H1 (cell line): ENCODE results near the gene THPO. TPM values are rescaled to one million over a fixed set of nuclear protein-coding genes. Genes with fewer than 3 reads are reported as not detected.
A peak's percentile ranks its signal among the peaks of the same experiment; 100 is the strongest.

Experiments
- CTCF ChIA-PET: fragments of 300-600 bp; sonication (Branson Sonifier 250); formaldehyde crosslinking; loops from one replicate; lab custom pipeline; 2021; ENCODE audit not compliant: partially characterized antibody; lab: Charles Lee
- POLR2A ChIA-PET: fragments of 300-600 bp; sonication (Branson Sonifier 250); formaldehyde crosslinking; loops from one replicate; lab custom pipeline; 2021; ENCODE audit warnings: inconsistent platforms; ENCODE audit not compliant: partially characterized antibody; lab: Charles Lee
- DNase-seq, 2 experiments: peaks; one replicate each; pipeline versions ENCODE4 v3.0.0 to v3.0.0-alpha.2; 2010 to 2022; ENCODE audit warnings: low spot score in 2 of 2, low read depth in 1 of 2, mixed read lengths in 1 of 2
- FAIRE-seq: peaks from 2 replicates; lab custom pipeline; 2011; peaks lifted over from hg19 to GRCh38; lab: Jason Lieb, UNC
- H2AFZ ChIP-seq: 2 replicates; pipeline ENCODE4 v1.8.1; 2012; ENCODE audit warnings: low read length, inconsistent platforms
- H2AK5ac ChIP-seq: 2 replicates; pipeline ENCODE4 v1.6.1; 2013; ENCODE audit warnings: low read depth, low read length
- H2BK120ac ChIP-seq: replicated peaks from 2 replicates; pipeline ENCODE3; 2013; ENCODE audit warnings: low read depth, low read length, inconsistent platforms
- H2BK12ac ChIP-seq: 2 replicates; pipeline ENCODE4 v1.6.1; 2013; ENCODE audit warnings: low read depth, low read length
- H2BK15ac ChIP-seq: 2 replicates; pipeline ENCODE4 v1.6.1; 2013; ENCODE audit warnings: low read length
- H2BK20ac ChIP-seq: 2 replicates; pipeline ENCODE4 v1.6.1; 2013; ENCODE audit warnings: low read length
- H2BK5ac ChIP-seq: 2 replicates; pipeline ENCODE4 v1.6.1; 2013; ENCODE audit warnings: low read depth, low read length
- H3K14ac ChIP-seq: 2 replicates; pipeline ENCODE4 v1.6.1; 2013; ENCODE audit warnings: inconsistent platforms; ENCODE audit not compliant: insufficient read length
- H3K18ac ChIP-seq: 2 replicates; pipeline ENCODE4 v1.6.1; 2013; ENCODE audit warnings: low read length; ENCODE audit errors: extremely low read depth
- H3K23ac ChIP-seq: 2 replicates; pipeline ENCODE4 v1.6.1; 2013; ENCODE audit warnings: inconsistent platforms; ENCODE audit not compliant: insufficient read length
- H3K23me2 ChIP-seq: 2 replicates; pipeline ENCODE4 v1.6.1; 2013; ENCODE audit warnings: low read depth, low read length
- H3K27ac ChIP-seq: 2 replicates; pipeline ENCODE4 v1.6.1; 2011; ENCODE audit warnings: low read depth, low read length, inconsistent platforms
- H3K27me3 ChIP-seq, 4 experiments: replicated peaks in 1 of 4; 1 replicate in 1 of 4; 2 replicates in 3 of 4; pipeline versions ENCODE4 v1.6.1 to v1.8.1; 2011 to 2013; ENCODE audit warnings: low read length in 3 of 4, mild to moderate bottlenecking in 3 of 4, inconsistent platforms in 2 of 4, mixed read lengths in 2 of 4, moderate library complexity in 1 of 4; ENCODE audit not compliant: control insufficient read depth in 3 of 4, insufficient read depth in 3 of 4; ENCODE audit errors: extremely low read depth in 1 of 4
- H3K36me3 ChIP-seq, 4 experiments: 2 replicates each; pipeline versions ENCODE4 v1.6.1 to v1.8.1; 2011 to 2013; ENCODE audit warnings: mild to moderate bottlenecking in 4 of 4, low read length in 3 of 4, moderate library complexity in 2 of 4, control low read depth in 1 of 4, inconsistent platforms in 1 of 4; ENCODE audit not compliant: insufficient read depth in 4 of 4, control insufficient read depth in 2 of 4
- H3K4ac ChIP-seq: replicated peaks from 2 replicates; pipeline ENCODE3; 2013; ENCODE audit warnings: low read length, low read depth, mixed read lengths, inconsistent platforms; ENCODE audit not compliant: insufficient read length
- H3K4me1 ChIP-seq, 4 experiments: replicated peaks in 1 of 4; 1 replicate in 1 of 4; 2 replicates in 3 of 4; pipeline versions ENCODE4 v1.6.1 to v1.8.1; 2011 to 2013; ENCODE audit warnings: low read length in 3 of 4, inconsistent platforms in 2 of 4, mixed read lengths in 1 of 4; ENCODE audit not compliant: insufficient read depth in 4 of 4, control insufficient read depth in 3 of 4
- H3K4me2 ChIP-seq, 2 experiments: 2 replicates each; pipeline versions ENCODE4 v1.6.1 to v1.8.1; 2011 to 2013; ENCODE audit warnings: low read depth in 2 of 2, low read length in 2 of 2, control low read depth in 1 of 2, inconsistent platforms in 1 of 2, mild to moderate bottlenecking in 1 of 2; ENCODE audit not compliant: insufficient read depth in 1 of 2
- H3K4me3 ChIP-seq, 4 experiments: fragments of 200-600, 300-600 bp in 1 of 4; sonication (generic), shearing (Covaris generic), sonication (Bioruptor Twin) in 1 of 4; 2 replicates each; pipeline versions ENCODE4 v1.5.1 to v1.8.1; 2011 to 2016; ENCODE audit warnings: low read length in 4 of 4, low read depth in 3 of 4, control low read depth in 2 of 4, inconsistent platforms in 2 of 4, mild to moderate bottlenecking in 2 of 4, mixed read lengths in 1 of 4, moderate library complexity in 1 of 4; ENCODE audit not compliant: insufficient read depth in 2 of 4; ENCODE audit errors: extremely low read depth in 1 of 4
- H3K56ac ChIP-seq: replicated peaks from 2 replicates; pipeline ENCODE3; 2013; ENCODE audit warnings: low read depth, mild to moderate bottlenecking, mixed read lengths, low read length, inconsistent platforms; ENCODE audit not compliant: insufficient read length
- H3K79me1 ChIP-seq: 2 replicates; pipeline ENCODE4 v1.6.1; 2013; ENCODE audit warnings: low read depth, low read length, control low read depth
- H3K79me2 ChIP-seq, 2 experiments: 2 replicates each; pipeline versions ENCODE4 v1.6.1 to v1.8.1; 2012 to 2013; ENCODE audit warnings: low read length in 2 of 2, mild to moderate bottlenecking in 2 of 2, inconsistent platforms in 1 of 2; ENCODE audit not compliant: insufficient read depth in 2 of 2, control insufficient read depth in 1 of 2
- H3K9ac ChIP-seq, 4 experiments: replicated peaks in 1 of 4; 1 replicate in 1 of 4; 2 replicates in 3 of 4; pipeline versions ENCODE4 v1.6.1 to v1.8.1; 2011 to 2013; ENCODE audit warnings: low read depth in 3 of 4, low read length in 3 of 4, control low read depth in 2 of 4, mild to moderate bottlenecking in 2 of 4, moderate library complexity in 2 of 4, inconsistent platforms in 1 of 4; ENCODE audit errors: extremely low read depth in 1 of 4
- H3K9me3 ChIP-seq, 2 experiments: 2 replicates each; pipeline versions ENCODE4 v1.6.1 to v1.8.1; 2012 to 2013; ENCODE audit warnings: mild to moderate bottlenecking in 2 of 2, moderate library complexity in 2 of 2, control low read depth in 1 of 2, inconsistent platforms in 1 of 2, low read depth in 1 of 2, low read length in 1 of 2, mixed read lengths in 1 of 2; ENCODE audit not compliant: insufficient read depth in 2 of 2
- H4K20me1 ChIP-seq, 2 experiments: replicated peaks in 1 of 2; 2 replicates each; pipeline versions ENCODE3 to v1.8.1; 2011 to 2013; ENCODE audit warnings: inconsistent platforms in 2 of 2, low read length in 2 of 2, mild to moderate bottlenecking in 1 of 2; ENCODE audit not compliant: insufficient read depth in 2 of 2, control insufficient read depth in 1 of 2
- H4K5ac ChIP-seq: 2 replicates; pipeline ENCODE4 v1.6.1; 2013; ENCODE audit warnings: low read length, low read depth, mixed read lengths, inconsistent platforms; ENCODE audit not compliant: insufficient read length
- H4K8ac ChIP-seq: 2 replicates; pipeline ENCODE4 v1.8.0; 2013; ENCODE audit warnings: mild to moderate bottlenecking, moderate library complexity, low read length, inconsistent platforms; ENCODE audit not compliant: insufficient read depth; ENCODE audit errors: extremely low read depth
- H4K91ac ChIP-seq: replicated peaks from 2 replicates; pipeline ENCODE3; 2013; ENCODE audit warnings: low read length, mixed read lengths, inconsistent platforms; ENCODE audit not compliant: insufficient read length
- KDM5A ChIP-seq: fragments of 200-600 bp; IDR thresholded peaks from 2 replicates; pipeline ENCODE4 v1.7.1; 2012; ENCODE audit warnings: mild to moderate bottlenecking, low read length, inconsistent platforms, mixed read lengths
- WGBS, 2 experiments: shearing (Covaris generic) in 1 of 2; methylation state at CpG; one replicate each; pipeline versions ENCODE4 v1.1.6 to v1.1.7; 2013 to 2015; ENCODE audit warnings: low lambda C conversion rate in 2 of 2, mixed read lengths in 2 of 2, inconsistent platforms in 1 of 2, low coverage in 1 of 2, missing lambda C conversion rate in 1 of 2; ENCODE audit not compliant: insufficient replicate concordance in 2 of 2, insufficient coverage in 1 of 2, insufficient read length in 1 of 2; ENCODE audit errors: extremely low coverage in 1 of 2, missing lambda C conversion rate in 1 of 2; 5-methylcytosine and 5-hydroxymethylcytosine counted together
- polyA plus RNA-seq, 7 experiments: library from polyadenylated mRNA; depleted of rRNA in 3 of 7; stranded (reverse) in 5 of 7; unstranded in 2 of 7; fragments of >200 nt in 5 of 7; fragments of 200-250 nt in 2 of 7; gene quantifications; 1 replicate in 5 of 7; 2 replicates in 1 of 7; 4 replicates in 1 of 7; pipeline versions ENCODE4 v1.2.1 to v1.2.3, GENCODE V29; 2011 to 2013; ENCODE audit warnings: missing spikeins in 2 of 7, mixed read lengths in 2 of 7
- total RNA-seq: library from RNA; stranded (reverse); fragmentation: NEBNext Ultra II Directional; extraction: Animal tissue kit (Norgen Biotek cat#: 25700); gene quantifications from 2 replicates; pipeline ENCODE4 v1.2.1, GENCODE V29; 2021

THPO gene
- total and polyA plus RNA-seq, 2 of the 8 experiments (the other 6 are each of a cell fraction or from before 2014, with no cell fraction given) = 0.82 to 1.2 TPM

DNA sequence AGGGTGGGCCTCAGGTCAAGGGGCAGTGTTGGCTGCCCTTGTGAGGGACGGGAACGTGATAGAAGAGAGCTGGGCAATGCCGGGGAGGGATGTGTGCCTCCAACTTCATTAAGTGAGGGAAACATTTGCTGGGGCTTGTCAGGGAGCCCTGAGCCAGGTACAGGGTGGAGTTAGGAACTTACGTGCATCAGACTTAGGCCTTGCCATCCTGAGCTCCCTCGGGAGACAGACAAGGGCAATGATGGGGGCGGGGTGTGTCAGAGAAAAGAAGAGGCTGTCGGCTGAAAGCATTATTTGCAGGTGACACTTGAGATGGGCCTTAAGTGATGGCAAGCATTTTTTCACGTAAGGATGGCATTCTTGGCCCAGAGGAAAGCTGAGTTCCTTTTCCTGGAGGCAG is 39.0 kb downstream of the THPO start:
- 58% methylated on average over 8 of the region's 8 CpGs; no CpG with 5 or more reads in 1 of the 2 experiments for WGBS, 2 experiments
- Histone ChIP-seq H2BK5ac (no peak overlapping the region), H3K4ac (no peak overlapping the region), H3K36me3 (peaks cover 4 to 17% (median 11%) of the 10 kb centered on the region in 4 experiments; a peak in 7 of 8 replicates), H3K4me2 (peak overlapping the region; percentile 72 to 98), H3K27ac (no peak overlapping the region), H4K20me1 (peaks cover 13 to 28% of the 10 kb centered on the region in 2 experiments), H3K56ac (no peak overlapping the region), H2AFZ (no peak overlapping the region), H3K27me3 (no peaks in the 10 kb centered on the region), H3K79me1 (peaks cover 9% of the 10 kb centered on the region), H4K91ac (no peak overlapping the region), H2BK12ac (no peak overlapping the region), H3K23ac (no peak overlapping the region), H3K4me1 (peaks cover 5 to 27% (median 18%) of the 10 kb centered on the region in 4 experiments), H2BK20ac (no peak overlapping the region), H3K14ac (no peak overlapping the region), H2BK120ac (no peak overlapping the region), H3K9ac (peak overlapping the region in 2 of 4 experiments; percentile 34 to 53; a peak in 3 of 7 replicates), H3K4me3 (peak overlapping the region in 3 of 4 experiments; percentile 12 to 50 (median 32); a peak in 4 of 8 replicates), H4K8ac (peak overlapping the region; percentile 81; the same call in 1 of the 2 replicates), H2AK5ac (no peak overlapping the region), H3K23me2 (peaks cover 14% of the 10 kb centered on the region), H3K18ac (no peak overlapping the region), H3K9me3 (no peaks in the 10 kb centered on the region), H2BK15ac (no peak overlapping the region), H4K5ac (no peak overlapping the region), H3K79me2 (peaks cover 0 to 2% of the 10 kb centered on the region in 2 experiments; a peak in 1 of 4 replicates)
- FAIRE-seq = no peak
- no peak for TF ChIP-seq KDM5A
- ChIA-PET CTCF (interaction anchor here (0.6 to 3.6 kb wide), 11 partner anchors 9 to 1367 kb away, joined by 3 to 16 read pairs (median 5); no protein-coding TSS in a partner anchor), POLR2A (interaction anchor here (0.8 to 3.6 kb wide), 12 partner anchors 9 to 156 kb away, joined by 3 to 30 read pairs (median 4); partner anchors contain the start of gene EIF4G1)
- no peak for DNase-seq
